Activated CD8-positive, alpha-beta memory T cell treated with anti-CD3 and anti-CD28 coated beads for 24 hours (primary cell): ENCODE data around the gene ZNF740.

Experiments used
- DNase-seq: peaks from one replicate; pipeline ENCODE4 v3.0.0-alpha.2; 2020

Gene ZNF740

DNA sequence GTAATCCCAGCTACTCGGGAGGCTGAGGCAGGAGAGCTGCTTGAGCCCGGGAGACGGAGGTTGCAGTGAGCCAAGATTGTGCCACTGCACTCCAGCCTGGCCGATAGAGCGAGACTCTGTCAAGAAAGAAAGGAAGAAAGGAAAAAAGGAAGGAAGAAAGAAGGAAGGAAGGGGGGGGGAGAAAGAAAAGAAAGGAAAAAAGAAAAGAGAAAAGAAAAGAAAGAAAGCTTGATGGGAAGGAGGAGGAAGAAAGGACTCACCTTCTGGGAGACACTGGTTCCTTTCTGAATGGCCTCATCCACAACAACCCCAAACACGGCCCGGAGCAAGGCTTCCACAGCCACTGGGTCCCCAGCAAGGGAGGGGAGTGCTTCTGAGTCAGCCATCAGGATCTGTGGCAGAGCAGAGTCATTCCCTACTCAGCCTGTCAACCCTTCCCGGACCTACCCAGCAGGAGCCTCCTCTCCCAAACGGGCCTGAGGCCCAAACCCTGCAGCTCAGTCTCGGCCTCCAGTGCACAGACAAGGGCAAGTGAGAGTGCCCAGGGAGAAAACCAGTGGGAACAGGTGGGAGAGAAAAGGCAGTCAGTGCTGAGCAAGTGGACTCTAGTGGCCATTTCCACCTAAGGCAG, 7.3 kb upstream of the ZNF740 start:
- DNase-seq: peak; percentile 40

DNA sequence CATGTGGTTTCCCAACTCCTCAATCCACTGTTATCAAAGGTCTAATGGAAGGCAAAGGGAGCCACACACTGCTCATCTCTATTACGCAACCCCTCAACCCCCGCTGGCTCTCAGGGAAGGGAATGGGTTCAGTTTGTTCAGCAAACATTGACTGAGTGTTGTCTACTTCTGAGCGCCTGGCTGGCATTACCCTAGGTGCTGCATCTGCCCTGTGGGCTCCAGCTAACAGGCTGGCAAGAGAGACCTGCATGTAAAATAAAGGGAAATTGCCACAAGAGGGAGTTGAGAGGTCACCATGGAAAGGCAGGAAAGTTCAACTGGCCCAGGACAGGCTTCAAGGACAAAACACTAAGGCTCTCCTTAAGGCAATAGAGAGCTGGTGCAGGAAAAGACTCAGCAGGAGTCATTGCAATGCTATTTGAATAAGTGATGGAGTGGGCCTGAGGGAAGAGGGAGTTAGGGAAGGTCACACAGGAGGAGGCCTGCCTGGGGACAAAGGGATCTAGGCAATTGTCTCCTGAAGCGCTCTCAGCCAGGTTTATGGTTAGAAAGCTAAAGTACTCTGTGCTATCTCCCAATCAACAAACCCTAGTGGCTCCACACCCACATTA, 5.5 kb upstream of the ZNF740 start:
- DNase-seq: peak; percentile 53

DNA sequence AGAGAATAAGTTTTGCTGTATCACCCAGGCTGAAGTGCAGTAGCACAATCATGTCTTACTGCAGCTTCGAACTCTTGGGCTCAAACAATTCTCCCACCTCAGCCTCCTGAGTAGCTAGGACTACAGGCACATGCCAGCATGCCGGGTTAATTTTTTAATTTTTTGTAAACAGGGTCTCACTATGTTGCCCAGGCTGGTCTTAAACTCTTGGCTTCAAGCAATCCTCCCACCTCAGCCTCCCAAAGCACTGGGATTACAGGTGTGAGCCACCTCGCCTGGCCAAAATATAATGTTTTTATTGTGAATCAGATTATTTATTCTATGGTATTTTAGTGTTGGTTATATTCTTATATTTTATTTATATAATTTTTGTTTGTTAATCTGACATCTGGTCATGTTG, 3.8 kb upstream of the ZNF740 start:
- DNase-seq: peak; percentile 17

DNA sequence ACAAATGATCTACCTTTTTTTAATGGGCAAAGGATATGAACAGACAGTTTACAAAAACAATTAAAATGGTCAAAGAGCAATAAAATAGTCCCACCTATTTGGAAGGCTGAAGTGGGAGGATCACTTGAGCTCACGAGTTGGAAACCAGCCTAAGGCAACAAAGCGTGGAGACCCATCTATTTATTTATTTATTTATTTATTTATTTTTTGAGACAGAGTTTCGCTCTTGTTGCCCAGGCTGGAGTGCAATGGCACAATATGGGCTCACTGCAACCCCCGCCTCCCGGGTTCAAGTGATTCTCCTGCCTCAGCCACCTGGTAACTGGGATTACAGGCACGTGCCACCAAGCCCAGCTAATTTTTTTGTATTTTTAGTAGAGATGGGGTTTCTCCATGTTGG, 3.1 kb upstream of the ZNF740 start:
- DNase-seq: peak; percentile 15

DNA sequence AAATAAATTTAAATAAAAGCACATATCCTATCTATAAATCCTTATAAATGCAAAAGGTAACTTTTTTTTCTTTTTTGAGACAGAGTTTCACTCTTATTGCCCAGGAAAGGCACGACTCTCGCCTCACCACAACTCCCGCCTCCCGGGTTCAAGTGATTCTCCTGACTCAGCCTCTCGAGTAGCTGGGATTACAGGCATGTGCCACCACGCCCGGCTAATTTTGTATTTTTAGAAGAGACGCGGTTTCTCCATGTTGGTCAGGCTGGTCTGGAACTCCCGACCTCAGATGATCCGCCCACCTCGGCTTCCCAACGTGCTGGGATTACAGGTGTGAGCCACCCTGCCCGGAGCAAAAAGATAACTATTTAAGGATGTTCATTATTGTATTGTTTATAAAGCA, 1.7 kb upstream of the ZNF740 start:
- DNase-seq: peak; percentile 52

DNA sequence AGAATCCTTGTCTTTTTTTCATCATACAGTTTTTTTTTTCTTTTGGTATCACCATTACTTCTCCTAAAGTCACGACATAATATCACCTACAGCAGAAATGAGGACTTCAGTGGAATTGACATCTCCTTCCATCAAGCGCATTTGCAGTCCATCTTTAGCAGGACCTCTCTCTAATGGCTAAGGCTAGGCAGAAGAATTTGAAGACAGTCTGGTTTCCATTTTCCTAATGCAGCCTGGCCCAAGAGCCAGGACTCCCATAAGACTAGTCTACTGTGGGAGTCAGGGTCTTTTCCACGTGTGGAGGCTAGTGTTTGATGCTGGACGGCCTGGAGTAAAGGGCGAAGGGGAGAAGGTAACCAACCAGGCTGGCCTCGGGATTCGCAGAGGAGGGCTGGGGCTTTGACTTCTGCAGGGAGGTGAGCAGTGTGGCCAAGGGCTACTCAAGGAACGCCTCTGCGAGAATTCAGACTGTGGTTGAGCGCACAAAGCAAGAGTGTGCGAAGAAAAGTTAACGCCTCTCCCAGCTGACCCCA, 769 bp upstream of the ZNF740 start:
- no peak for DNase-seq

DNA sequence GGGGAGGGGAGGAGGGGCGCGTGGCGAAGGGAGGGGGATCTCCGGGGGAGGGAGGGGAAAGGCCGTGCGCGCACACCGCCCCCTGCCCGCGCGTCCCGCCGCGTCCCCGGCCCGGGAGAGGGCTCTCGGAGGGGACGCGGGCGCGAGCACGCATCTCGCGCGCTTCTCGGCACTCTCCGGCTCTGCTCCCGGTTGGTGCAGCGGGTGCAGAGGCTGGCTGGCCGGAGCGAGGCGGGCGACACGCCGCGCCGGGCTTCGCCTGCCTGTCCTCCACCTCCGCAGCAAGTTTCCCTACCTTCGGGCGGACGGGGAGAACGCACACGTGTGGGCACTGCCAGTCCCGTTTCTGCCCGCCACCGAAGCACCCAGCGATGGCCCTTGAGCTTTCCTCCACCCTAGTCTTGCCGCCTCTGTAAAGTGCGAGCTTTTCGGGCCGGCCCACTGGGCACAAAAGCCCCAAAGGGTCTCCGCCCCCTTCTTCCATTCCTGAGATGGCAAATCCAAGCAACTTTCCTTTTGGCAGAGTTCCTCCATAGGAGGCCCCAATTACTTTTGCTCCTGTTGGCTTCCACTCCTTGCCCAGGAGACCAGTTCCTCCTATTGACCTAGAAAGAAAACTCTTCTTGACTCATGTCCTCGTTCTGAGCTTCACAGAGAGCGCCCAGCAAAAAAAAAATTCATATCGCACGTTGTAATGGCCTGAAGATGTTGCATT, 566 bp downstream of the ZNF740 start:
- no peak for DNase-seq

DNA sequence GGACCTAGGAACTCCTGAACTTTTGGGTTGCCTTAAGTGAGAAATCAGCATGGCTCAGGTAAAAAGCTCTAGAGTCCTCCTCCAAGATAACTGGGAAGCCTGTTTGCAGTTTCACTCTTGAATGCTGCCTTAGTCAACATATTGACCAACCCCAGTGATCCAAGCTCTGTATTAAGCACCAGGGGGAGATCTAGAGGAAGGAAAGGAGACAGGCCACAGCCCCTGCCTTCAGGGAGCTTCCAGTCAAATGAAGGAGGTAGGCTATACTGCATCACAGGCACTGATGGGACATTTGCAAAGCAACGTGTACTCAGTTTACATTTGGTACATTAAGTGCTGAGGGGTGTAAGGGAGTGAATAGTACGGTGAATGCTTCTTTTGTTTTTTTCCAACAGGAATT, 1.4 kb downstream of the ZNF740 start:
- no peak for DNase-seq

DNA sequence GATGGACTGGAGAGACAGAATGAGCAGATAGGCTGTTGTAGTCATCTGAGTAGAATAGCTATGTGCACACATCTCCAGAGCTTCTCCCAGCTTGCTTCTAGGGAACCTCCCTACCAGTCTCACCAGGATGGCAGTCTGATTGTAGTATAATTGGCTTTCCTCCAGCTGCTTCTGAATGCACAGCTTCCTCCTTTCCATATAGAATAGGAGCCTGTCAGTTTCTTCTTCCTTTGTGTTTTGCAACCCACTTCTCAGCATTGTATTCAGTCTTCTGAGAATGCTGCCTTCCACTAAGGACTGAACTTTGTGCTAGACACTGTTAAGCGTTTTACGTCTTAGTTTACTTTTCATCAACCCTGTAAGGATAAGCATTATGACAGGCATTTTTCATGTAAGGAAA, 2.4 kb downstream of the ZNF740 start:
- DNase-seq: peak; percentile 21

DNA sequence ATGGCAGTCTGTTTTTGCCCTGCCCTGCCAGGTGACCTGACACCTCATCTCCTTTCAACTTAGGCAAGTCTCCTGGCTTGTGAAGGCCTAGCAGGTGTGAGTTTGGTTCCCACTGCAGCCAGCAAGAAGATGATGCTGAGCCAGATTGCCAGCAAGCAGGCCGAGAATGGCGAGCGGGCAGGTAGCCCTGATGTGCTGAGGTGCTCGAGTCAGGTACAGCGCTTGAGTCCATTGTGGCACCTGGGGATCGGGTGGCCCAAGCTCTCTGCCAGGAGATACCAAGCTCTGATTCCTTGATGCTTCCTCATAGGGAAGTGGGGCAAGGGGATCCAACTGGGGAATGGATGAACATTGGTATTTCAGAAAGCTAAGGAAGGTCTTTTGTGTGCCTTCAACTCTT, 4.3 kb downstream of the ZNF740 start:
- DNase-seq: peak; percentile 55

DNA sequence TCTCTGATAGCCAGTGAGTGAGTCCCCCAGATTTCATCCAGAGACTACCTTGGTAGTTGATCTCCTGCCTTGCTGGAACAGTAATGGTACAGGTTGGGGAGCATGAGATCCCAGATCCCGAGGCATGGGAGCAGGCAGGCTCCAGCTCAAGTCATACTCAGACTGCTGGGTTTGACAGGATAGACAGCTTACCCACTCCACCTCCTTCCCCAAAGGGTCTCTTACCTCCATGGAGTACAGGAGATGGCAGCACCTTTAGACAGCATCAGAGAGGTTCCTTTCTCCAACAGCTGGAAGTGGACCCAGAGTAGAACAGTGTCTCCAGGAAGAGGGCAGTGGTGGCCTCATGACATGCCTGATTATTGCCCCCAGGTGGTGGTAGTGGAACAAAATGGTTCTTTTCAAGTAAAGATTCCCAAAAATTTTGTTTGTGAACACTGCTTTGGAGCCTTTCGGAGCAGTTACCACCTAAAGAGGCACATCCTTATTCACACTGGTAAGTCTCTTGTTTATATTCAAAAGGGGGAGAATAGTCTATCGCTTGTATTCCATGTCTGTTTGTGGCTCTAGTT, 5.1 kb downstream of the ZNF740 start:
- peak; percentile 52 for DNase-seq

DNA sequence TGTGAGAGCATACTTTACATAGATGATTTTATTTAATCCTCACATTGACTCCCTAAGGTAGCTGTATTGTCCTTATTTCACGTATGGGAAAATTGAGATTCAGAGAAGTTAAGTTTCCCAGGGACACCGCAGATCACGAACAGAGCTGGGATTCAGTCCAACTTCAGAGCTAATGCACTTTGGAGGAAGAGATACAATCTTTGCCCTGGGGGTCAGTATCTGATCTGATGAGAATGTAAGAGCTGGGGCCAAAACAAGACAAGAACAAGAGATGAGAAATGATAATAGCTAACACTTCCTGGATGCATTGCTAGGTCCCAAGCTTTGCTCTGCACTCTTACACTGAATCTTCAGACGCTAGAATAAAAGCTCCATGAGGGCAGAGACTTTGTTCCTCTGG, 6.2 kb downstream of the ZNF740 start:
- peak; percentile 19 for DNase-seq

DNA sequence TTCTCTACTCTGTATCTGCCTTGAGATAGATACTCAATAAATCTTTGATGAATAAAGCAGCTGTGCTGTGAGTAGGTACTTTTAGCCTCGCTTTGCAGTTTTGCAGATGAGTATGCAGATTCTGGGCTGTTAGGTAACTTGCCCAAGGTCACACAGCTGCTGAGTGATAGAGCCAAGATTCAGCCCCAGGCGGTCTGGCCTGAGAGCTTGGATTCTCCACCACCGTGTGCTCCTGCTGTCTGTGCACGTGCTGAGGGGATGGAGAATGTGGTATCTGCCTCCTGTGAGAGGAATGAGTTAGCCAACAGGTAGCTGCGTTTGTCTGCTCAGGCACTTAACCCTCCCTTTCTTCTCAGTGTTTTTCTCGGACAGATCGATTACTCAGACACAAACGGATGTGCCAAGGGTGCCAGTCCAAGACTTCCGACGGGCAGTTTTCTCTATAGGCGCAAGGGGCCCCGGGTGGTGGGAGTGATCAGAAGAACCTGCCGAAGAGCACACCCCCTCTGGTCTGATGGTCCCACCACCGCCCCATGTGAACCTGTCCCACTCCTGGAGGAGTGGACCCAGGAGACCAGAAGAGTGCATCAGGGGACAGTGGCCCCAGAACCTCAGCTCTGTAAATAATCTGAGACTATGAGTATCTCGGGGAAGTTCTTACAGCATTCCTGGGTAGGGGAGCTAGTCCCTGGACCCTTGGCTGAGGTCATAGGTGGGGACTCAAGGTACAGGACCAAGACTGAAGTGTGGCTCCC, 6.8 kb downstream of the ZNF740 start:
- peak; percentile 41 for DNase-seq

DNA sequence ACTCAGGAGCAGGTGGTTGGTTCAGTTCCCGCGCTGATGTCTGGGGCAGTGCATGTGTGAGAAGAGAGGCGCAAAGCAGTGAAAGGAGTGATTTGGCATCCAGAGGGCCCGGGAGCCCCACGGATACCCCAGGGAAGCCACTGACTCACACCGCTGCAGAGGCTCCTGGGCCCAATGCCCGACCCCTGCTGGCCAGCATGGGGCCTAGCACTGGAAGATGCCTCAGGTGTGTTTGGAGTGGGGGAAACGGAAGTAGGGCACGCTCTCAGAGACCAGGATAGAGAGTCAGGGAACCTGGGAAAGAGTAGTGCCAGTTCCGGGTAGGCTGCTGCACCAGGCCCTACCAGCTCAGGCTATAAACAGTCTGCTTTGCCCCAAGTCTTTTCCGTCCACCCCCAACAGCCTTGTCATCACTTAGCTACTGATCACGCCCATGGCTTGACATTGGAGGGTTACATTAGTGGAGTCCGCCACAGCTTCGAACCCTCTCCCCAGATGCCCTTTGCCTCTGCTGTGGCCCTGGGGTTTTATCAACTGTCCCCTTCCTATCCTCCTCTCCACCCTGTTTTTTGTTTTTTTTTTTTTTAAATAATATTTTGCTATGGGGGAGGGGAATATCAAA, 9.7 kb downstream of the ZNF740 start:
- DNase-seq: peak; percentile 81

DNA sequence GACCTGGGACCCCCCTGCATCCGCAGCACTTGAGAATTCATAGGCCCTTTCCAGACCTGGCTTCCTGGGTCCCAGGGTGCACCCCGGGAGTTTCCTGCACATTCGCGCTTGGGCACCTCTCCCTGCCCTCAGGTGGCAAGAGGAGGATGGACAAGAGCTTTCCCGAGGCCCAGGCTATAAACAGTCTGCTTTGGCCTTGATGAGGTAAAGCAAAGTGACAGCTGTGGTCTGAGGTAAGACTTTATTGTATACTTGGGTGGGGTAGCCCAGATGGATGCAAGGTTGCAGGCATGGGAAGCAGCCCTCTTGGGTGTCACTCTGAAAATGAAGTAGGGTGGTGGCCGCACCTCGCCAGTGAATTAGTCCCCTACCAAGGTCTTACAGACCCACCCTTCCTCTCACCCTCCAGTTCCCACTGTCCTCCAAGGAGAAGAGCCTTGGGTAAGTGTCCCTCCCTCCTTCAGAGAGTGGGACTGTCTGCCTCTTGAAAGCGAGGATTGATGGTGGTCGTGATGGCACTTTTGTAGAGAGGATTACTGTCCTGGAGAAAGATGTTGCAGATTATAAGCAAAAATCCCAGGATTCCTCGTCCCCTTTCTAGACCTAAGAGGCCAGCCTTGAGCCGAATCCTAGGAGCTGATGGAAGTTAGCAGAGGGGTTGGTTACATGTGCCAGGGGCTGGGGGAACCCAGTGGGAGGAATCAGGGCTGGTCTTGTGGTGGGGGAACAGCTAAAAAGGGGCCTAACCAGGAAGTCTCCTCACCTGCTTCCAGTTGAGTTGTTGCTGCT, 10.8 kb downstream of the ZNF740 start:
- peak; percentile 58 for DNase-seq

DNA sequence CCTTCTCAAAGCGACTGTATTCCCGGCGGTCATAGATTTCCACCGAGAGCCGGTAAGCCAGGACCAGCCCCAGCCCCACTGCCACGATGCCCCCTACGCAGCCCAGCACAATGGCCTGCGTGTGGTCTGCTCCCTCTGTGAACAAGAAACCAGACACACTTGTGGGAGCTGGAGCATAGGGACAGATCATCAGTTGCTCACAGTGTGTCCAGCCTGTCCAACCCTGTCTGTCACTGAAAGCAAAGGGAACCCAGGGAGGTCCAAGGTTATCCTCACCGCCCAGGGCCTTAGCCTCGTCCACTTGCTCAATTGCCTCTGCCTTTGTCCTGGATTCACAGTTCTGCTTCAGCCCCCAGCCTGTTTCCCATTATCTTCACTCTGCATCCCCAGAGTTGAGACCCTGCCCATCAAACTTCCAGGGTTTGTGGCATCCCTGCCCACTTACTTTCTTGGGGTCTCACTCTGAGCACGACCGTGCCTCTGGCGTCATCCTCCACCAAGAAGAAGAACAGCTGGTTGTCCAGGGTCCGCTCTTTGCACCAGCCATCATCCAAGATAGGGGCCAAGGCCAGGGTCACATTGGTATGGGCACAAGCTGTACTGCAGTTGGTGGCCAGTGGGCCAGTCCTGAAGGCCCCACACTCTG, 11.5 kb downstream of the ZNF740 start:
- DNase-seq: no peak

DNA sequence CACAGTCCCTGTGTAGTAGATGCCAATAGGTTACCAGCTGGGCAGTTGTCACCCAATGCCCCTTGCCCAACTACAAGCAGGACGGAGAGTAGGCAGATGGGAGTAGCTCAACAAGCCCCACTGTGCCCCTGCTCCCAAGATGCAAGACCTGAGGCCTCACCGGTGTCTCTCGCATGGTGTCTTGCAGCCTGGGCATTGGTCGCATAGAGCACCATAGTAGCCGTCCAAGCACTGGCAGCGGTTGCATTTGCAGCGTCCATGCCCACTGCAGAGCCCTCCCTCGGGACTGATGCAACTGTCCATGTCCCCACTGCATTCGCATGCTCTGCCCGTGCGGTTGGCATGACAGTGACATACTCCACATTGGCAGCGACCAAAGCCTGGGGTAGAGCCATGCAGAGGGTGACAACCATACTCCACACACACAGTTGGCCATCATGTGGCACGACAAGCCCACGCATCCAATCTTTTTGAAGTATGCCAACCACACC, 12.1 kb downstream of the ZNF740 start:
- DNase-seq: peak; percentile 56

DNA sequence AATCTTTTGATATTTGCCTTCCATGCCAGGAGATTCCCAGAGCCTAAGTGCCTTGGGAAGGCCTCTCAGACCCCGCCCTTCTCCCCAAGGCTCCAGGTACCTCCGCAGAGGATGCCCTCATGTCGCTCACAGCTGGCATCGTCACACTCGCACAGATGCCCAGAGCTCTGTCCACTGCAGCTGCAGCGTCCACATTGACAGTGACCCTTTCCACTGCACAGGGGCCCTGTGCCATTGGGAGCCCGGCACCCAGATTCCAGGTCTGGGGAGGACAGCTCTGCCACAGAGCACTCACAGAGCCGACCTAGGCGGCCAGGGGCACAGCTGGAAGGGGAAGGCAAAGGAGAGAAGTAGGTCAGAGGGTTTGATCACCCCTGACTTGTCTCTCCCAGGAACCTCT, 12.5 kb downstream of the ZNF740 start:
- no peak for DNase-seq

DNA sequence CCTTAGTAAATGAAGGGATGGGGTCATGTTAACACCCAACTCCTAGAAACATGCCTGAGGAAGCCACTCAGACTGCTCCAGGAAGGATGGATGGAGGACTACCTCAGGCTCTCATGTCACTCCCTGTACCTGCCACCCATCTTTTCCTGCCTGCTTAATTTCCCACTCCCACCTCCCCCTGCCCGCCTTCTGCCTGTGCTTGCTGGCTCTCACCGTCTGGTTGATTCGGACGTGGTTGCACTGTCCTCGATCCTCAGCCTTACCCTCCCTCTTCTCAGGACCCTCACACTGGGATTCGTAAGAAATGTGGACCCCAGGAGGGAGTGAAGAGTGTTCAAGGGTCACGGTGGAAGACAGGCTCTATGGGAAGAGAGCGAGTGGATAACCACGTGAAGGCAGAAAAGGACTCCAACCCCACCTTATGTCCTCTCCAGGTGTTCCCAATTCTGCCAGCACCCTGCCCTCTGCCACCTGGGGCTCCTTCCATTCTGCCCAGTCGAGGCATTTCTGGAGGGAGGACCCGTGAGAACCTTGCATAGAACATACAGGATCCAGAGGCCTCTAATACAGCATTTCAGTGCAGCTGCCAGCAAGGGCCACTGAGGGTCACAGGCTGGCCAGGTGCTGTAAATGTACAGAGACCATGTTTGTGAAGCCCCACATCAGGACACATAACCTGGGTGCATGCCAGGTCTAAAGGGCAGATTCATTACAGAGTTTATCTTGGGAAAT, 13.6 kb downstream of the ZNF740 start:
- DNase-seq: no peak

DNA sequence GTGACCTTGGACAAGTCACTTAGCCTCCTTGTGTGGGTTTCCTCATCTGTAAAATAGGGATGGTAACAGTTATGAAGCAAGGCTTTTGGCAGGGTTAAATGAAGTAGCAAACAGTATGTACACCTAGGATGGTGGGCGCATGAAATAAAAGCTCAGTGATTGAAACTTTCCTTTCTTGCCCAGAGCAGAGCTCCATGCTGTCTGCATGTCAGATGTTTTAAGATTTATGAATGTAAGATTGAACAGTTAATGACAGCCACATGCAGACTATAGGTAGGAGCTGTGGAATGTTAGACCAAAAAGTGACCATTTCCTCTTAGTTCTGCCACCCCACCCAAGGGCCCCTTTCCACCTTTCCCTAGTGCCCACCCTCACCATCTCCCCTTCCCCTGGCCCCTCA, 14.5 kb downstream of the ZNF740 start:
- DNase-seq: no peak
